K562 (cell line): ENCODE measurements around the gene THAP5. TPM values are rescaled to one million over a fixed set of nuclear protein-coding genes. Genes with fewer than 3 reads are reported as not detected.

ENCODE experiments used
- COPS2 ChIP-seq: fragments of 450-650 bp; conservative IDR thresholded peaks from 2 replicates; pipeline ENCODE4 v1.6.1; 2016; ENCODE audit warnings: mild to moderate bottlenecking, moderate library complexity
- FOXJ2 ChIP-seq: fragments of 200-800 bp; sonication (Bioruptor generic); IDR thresholded peaks from 2 replicates; pipeline ENCODE4 v1.6.1; 2016; ENCODE audit warnings: missing genetic modification characterization, missing compliant biosample characterization
- GTF2F1 ChIP-seq: IDR thresholded peaks from 2 replicates; pipeline ENCODE4 v1.6.1; 2011; ENCODE audit warnings: low read depth, low read length, improper control_type of control experiment
- HDAC1 ChIP-seq, 2 experiments: fragments of 450-650 bp; IDR thresholded peaks; 2 replicates each; pipeline ENCODE4 v1.6.1; 2016 to 2017; ENCODE audit warnings: inconsistent platforms in 1 of 2, mild to moderate bottlenecking in 1 of 2, moderate library complexity in 1 of 2
- IFI16 ChIP-seq: fragments of 250-450 bp; sonication (Bioruptor Pico); IDR thresholded peaks from 2 replicates; pipeline ENCODE4 v2.1.2; 2022; ENCODE audit warnings: mild to moderate bottlenecking, inconsistent platforms
- JUN ChIP-seq, 2 experiments: sonication (generic) in 1 of 2; formaldehyde crosslinking in 1 of 2; IDR thresholded peaks; 2 replicates each; pipeline versions ENCODE4 v1.6.1 to v1.8.0; 2012 to 2022; ENCODE audit warnings: borderline replicate concordance in 2 of 2, mild to moderate bottlenecking in 2 of 2, improper control_type of control experiment in 1 of 2, low read depth in 1 of 2, low read length in 1 of 2, missing genetic modification reagents in 1 of 2
- MCM7 ChIP-seq, 2 experiments: fragments of 450-650 bp; IDR thresholded peaks; 2 replicates each; pipeline ENCODE4 v1.6.1; 2016 to 2018
- NFRKB ChIP-seq: fragments of 450-650 bp; IDR thresholded peaks from 2 replicates; pipeline ENCODE4 v1.6.1; 2016; ENCODE audit warnings: low read depth
- NFYB ChIP-seq: IDR thresholded peaks from 2 replicates; pipeline ENCODE4 v1.6.1; 2011; ENCODE audit warnings: mild to moderate bottlenecking, moderate library complexity; ENCODE audit not compliant: insufficient read length; ENCODE audit errors: extremely low read depth
- NRF1 ChIP-seq, 2 experiments: fragments of 450-650 bp; IDR thresholded peaks in 1 of 2; conservative IDR thresholded peaks in 1 of 2; 2 replicates each; pipeline ENCODE4 v1.6.1; 2014; ENCODE audit warnings: mild to moderate bottlenecking in 2 of 2
- PHF20 ChIP-seq: fragments of 450-650 bp; IDR thresholded peaks from 2 replicates; pipeline ENCODE4 v1.6.1; 2018; ENCODE audit not compliant: partially characterized antibody
- SOX6 ChIP-seq: fragments of 450-650 bp; IDR thresholded peaks from 2 replicates; pipeline ENCODE4 v1.6.1; 2014; ENCODE audit warnings: mild to moderate bottlenecking
- TBL1XR1 ChIP-seq, 2 experiments: IDR thresholded peaks; 2 replicates each; pipeline ENCODE4 v1.6.1; 2012; ENCODE audit warnings: improper control_type of control experiment in 2 of 2, low read length in 2 of 2, mild to moderate bottlenecking in 1 of 2
- ZNF217 ChIP-seq: sonication (generic); formaldehyde crosslinking; IDR thresholded peaks from 2 replicates; pipeline ENCODE4 v1.8.0; 2022; ENCODE audit warnings: mild to moderate bottlenecking, missing genetic modification reagents
- ZNF785 ChIP-seq: fragments of 250-450 bp; sonication (Bioruptor Pico); IDR thresholded peaks from 2 replicates; pipeline ENCODE4 v1.4.0; 2020; ENCODE audit warnings: mild to moderate bottlenecking
- ZNF830 ChIP-seq: fragments of 250-450 bp; sonication (Bioruptor Pico); IDR thresholded peaks from 2 replicates; pipeline ENCODE4 v1.5.0; 2021; ENCODE audit warnings: mild to moderate bottlenecking
- ZSCAN29 ChIP-seq: fragments of 450-650 bp; IDR thresholded peaks from 2 replicates; pipeline ENCODE4 v1.6.1; 2017
- polyA plus RNA-seq, 8 experiments: library from polyadenylated mRNA; depleted of rRNA in 4 of 8; stranded (reverse) in 5 of 8; unstranded in 3 of 8; fragments of >200 nt; fragmentation: Nextera tagmentation in 2 of 8; fragmentation: Illumina TruSeq in 1 of 8; extraction: Ambion mirVana in 2 of 8; extraction: Trizol in 1 of 8; gene quantifications; 2 replicates each; pipeline versions ENCODE4 v1.2.1 to v1.2.3, GENCODE V29; 2011 to 2014; ENCODE audit warnings: inconsistent platforms in 1 of 8, missing spikeins in 1 of 8
- total RNA-seq, 7 experiments: library from RNA; depleted of rRNA in 6 of 7; stranded (reverse); fragments of >200 nt in 6 of 7; fragmentation: Illumina TruSeq in 2 of 7; extraction: Trizol in 2 of 7; gene quantifications; 2 replicates each; pipeline versions ENCODE4 v1.2.1 to v1.2.3, GENCODE V29; 2011 to 2021; ENCODE audit warnings: low replicate concordance in 1 of 7
- TF ChIP-seq, protein P1 (sequence below): fragments of 250-450 bp; sonication (Bioruptor Pico); IDR thresholded peaks from 2 replicates; pipeline ENCODE4 v1.8.0; 2022; ENCODE audit warnings: inconsistent platforms, mild to moderate bottlenecking, moderate library complexity, borderline replicate concordance
- TF ChIP-seq, protein P2 (sequence below): sonication (generic); formaldehyde crosslinking; IDR thresholded peaks from 2 replicates; pipeline ENCODE4 v1.8.1; 2023; ENCODE audit warnings: mild to moderate bottlenecking, missing genetic modification reagents
- TF ChIP-seq, protein P3 (sequence below): conservative IDR thresholded peaks from 2 replicates; pipeline ENCODE4 v1.6.1; 2011; ENCODE audit warnings: low read depth, mild to moderate bottlenecking, low read length; ENCODE audit not compliant: control insufficient read depth
- TF ChIP-seq, protein P4 (sequence below), 2 experiments: fragments of 450-650 bp in 1 of 2; sonication (generic) in 1 of 2; formaldehyde crosslinking in 1 of 2; IDR thresholded peaks in 1 of 2; conservative IDR thresholded peaks in 1 of 2; 2 replicates each; pipeline versions ENCODE4 v1.6.1 to v1.8.1; 2016 to 2023; ENCODE audit warnings: mild to moderate bottlenecking in 2 of 2, moderate library complexity in 2 of 2, inconsistent platforms in 1 of 2, missing genetic modification reagents in 1 of 2

THAP5 gene
- total and polyA plus RNA-seq, 9 of the 15 experiments (the other 6 are each of a cell fraction or from before 2014, with no cell fraction given) = 16.5 to 58.1 (median 28.2) TPM

DNA sequence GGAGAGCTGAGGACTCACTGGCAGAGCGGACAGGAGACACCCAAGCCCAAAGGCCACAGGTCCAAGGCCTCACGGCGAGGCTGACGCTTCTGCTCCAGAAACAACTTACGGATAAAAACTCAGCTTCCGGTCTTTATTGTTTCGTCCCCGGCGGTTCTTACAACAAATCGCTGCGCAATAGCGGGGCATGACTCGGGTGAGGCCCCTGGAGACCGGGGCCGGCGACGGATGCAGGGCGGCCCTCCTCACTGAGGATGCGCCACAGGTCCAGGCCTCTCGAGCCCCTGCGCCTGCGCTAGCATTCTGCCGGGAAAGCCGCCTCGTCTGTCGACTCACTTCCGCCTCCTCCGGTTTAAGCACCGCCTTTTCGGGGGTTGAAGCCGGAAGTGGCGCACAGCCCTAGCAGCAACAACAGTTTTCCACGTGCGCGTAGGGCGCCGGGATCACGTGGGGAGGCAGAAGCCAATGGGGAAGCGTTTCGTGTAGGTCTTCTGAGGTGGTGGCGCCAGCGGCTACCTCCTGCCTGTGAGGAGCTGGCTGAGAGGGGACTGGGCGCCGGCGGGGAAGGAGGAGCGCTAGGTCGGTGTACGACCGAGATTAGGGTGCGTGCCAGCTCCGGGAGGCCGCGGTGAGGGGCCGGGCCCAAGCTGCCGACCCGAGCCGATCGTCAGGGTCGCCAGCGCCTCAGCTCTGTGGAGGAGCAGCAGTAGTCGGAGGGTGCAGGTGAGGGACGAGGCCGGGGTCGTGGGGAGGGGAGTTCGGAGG lies at the start of gene THAP5, which contains the start of gene DNAJB9 (continued):
- TF ChIP-seq, protein P1, sequence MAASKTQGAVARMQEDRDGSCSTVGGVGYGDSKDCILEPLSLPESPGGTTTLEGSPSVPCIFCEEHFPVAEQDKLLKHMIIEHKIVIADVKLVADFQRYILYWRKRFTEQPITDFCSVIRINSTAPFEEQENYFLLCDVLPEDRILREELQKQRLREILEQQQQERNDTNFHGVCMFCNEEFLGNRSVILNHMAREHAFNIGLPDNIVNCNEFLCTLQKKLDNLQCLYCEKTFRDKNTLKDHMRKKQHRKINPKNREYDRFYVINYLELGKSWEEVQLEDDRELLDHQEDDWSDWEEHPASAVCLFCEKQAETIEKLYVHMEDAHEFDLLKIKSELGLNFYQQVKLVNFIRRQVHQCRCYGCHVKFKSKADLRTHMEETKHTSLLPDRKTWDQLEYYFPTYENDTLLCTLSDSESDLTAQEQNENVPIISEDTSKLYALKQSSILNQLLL = no peak
- TF ChIP-seq TBL1XR1 (IDR thresholded peaks at IDR 0.05; ENCODE audit: low read length in 2 of 2) = peak; percentile 30 to 63; a peak in 2 of 4 replicates
- TF ChIP-seq NFYB = peak; percentile 37
- no peak for TF ChIP-seq COPS2
- TF ChIP-seq HDAC1 (IDR thresholded peaks at IDR 0.05) = peak in 1 of 2 experiments; percentile 96; a peak in 2 of 4 replicates
- TF ChIP-seq SOX6 = peak; percentile 90
- TF ChIP-seq ZNF217 (CRISPR knock-in tag) = no peak
- TF ChIP-seq ZNF785 (CRISPR knock-in tag) = no peak
- TF ChIP-seq JUN (IDR thresholded peaks at IDR 0.05; ENCODE audit: borderline replicate concordance, low read depth, low read length) = peak; percentile 96; the same call in 1 of the 2 replicates
- 0 out of 2 replicates have a peak, but pooled peaks have one; percentile 13 for TF ChIP-seq JUN (CRISPR knock-in tag; IDR thresholded peaks at IDR 0.05; ENCODE audit: borderline replicate concordance)
- peak; percentile 91; the same call in 1 of the 2 replicates for TF ChIP-seq FOXJ2 (tag)
- peak; percentile 82; the same call in 1 of the 2 replicates for TF ChIP-seq ZNF830 (CRISPR knock-in tag)
- 0 out of 2 replicates have a peak, but pooled peaks have one; percentile 64 for TF ChIP-seq ZSCAN29
- no peak for TF ChIP-seq IFI16 (CRISPR knock-in tag)
- peak; percentile 85 for TF ChIP-seq NFRKB
- TF ChIP-seq, protein P2, sequence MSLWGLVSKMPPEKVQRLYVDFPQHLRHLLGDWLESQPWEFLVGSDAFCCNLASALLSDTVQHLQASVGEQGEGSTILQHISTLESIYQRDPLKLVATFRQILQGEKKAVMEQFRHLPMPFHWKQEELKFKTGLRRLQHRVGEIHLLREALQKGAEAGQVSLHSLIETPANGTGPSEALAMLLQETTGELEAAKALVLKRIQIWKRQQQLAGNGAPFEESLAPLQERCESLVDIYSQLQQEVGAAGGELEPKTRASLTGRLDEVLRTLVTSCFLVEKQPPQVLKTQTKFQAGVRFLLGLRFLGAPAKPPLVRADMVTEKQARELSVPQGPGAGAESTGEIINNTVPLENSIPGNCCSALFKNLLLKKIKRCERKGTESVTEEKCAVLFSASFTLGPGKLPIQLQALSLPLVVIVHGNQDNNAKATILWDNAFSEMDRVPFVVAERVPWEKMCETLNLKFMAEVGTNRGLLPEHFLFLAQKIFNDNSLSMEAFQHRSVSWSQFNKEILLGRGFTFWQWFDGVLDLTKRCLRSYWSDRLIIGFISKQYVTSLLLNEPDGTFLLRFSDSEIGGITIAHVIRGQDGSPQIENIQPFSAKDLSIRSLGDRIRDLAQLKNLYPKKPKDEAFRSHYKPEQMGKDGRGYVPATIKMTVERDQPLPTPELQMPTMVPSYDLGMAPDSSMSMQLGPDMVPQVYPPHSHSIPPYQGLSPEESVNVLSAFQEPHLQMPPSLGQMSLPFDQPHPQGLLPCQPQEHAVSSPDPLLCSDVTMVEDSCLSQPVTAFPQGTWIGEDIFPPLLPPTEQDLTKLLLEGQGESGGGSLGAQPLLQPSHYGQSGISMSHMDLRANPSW = peak; percentile 83
- TF ChIP-seq NRF1 (conservative IDR thresholded peaks at IDR 0.05 in 1 of 2, IDR thresholded peaks at IDR 0.05 in 1 of 2) = peak; percentile 100
- peak; percentile 82 for TF ChIP-seq PHF20
- no peak for TF ChIP-seq MCM7 (IDR thresholded peaks at IDR 0.05)
- TF ChIP-seq, protein P3, sequence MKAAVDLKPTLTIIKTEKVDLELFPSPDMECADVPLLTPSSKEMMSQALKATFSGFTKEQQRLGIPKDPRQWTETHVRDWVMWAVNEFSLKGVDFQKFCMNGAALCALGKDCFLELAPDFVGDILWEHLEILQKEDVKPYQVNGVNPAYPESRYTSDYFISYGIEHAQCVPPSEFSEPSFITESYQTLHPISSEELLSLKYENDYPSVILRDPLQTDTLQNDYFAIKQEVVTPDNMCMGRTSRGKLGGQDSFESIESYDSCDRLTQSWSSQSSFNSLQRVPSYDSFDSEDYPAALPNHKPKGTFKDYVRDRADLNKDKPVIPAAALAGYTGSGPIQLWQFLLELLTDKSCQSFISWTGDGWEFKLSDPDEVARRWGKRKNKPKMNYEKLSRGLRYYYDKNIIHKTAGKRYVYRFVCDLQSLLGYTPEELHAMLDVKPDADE = peak; percentile 50; the same call in 1 of the 2 replicates
- TF ChIP-seq GTF2F1 = peak; percentile 87
- TF ChIP-seq, protein P4, sequence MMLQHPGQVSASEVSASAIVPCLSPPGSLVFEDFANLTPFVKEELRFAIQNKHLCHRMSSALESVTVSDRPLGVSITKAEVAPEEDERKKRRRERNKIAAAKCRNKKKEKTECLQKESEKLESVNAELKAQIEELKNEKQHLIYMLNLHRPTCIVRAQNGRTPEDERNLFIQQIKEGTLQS (IDR thresholded peaks at IDR 0.05) = peak; percentile 59; the same call in 1 of the 2 replicates
- TF ChIP-seq, protein P4 (CRISPR knock-in tag; conservative IDR thresholded peaks at IDR 0.05) = peak; percentile 93; the same call in 1 of the 2 replicates
